Naive thymus-derived CD8-positive, alpha-beta T cell (primary cell): ENCODE measurements around the gene GEN1. TPM values are rescaled to one million over a fixed set of nuclear protein-coding genes. Genes with fewer than 3 reads are reported as not detected.

Experiments used
- ATAC-seq, 2 donors: fragments of 150-1000 bp; cut with Tn5 transposase in 1 of 2; sonication (Bioruptor Pico), chemical (Tn5 transposase) in 1 of 2; 1 replicate in 1 of 2; 2 replicates in 1 of 2; pipeline ENCODE4 v1.10.0; 2021; ENCODE audit warnings: mild to moderate bottlenecking in 2 of 2, moderate library complexity in 2 of 2
- POLR2A ChIA-PET: fragments of 350-600 bp; sonication (Branson Sonifier 250); formaldehyde crosslinking; loops from one replicate; lab custom pipeline; 2021; ENCODE audit warnings: antibody characterized with exemption; lab: Charles Lee
- DNase-seq, 10 donors: peaks; one replicate each; pipeline versions ENCODE4 v3.0.0 to v3.0.0-alpha.2; 2020 to 2022
- H3K27ac Mint-ChIP-seq, 10 donors: one replicate each; pipeline ENCODE4 v1.8.0; 2020 to 2022; ENCODE audit warnings: mild to moderate bottlenecking in 10 of 10, mixed read lengths in 10 of 10, moderate library complexity in 4 of 10, inconsistent platforms in 1 of 10
- H3K27me3 Mint-ChIP-seq, 5 donors: one replicate each; pipeline ENCODE4 v1.8.0; 2021 to 2022; ENCODE audit warnings: mixed read lengths in 5 of 5
- H3K36me3 Mint-ChIP-seq, 3 donors: one replicate each; pipeline ENCODE4 v1.8.0; 2020 to 2022; ENCODE audit warnings: mixed read lengths in 3 of 3, mild to moderate bottlenecking in 2 of 3, inconsistent platforms in 1 of 3
- H3K4me1 Mint-ChIP-seq, 4 donors: one replicate each; pipeline ENCODE4 v1.8.0; 2021 to 2022; ENCODE audit warnings: mixed read lengths in 4 of 4
- H3K4me3 Mint-ChIP-seq, 10 donors: one replicate each; pipeline ENCODE4 v1.8.0; 2020 to 2022; ENCODE audit warnings: mild to moderate bottlenecking in 10 of 10, mixed read lengths in 10 of 10, moderate library complexity in 6 of 10, inconsistent platforms in 1 of 10
- H3K9me3 Mint-ChIP-seq, 9 donors: one replicate each; pipeline ENCODE4 v1.8.0; 2020 to 2022; ENCODE audit warnings: mixed read lengths in 9 of 9, mild to moderate bottlenecking in 3 of 9, inconsistent platforms in 1 of 9, moderate library complexity in 1 of 9
- polyA plus RNA-seq, 3 donors: library from polyadenylated mRNA; unstranded; fragments of 300-500 nt; fragmentation: Illumina TruSeq; gene quantifications; one replicate each; pipeline ENCODE4 v1.2.3, GENCODE V29; 2021
- total RNA-seq, 8 experiments: library from RNA in 2 of 8; stranded (reverse) in 2 of 8; gene quantifications; one replicate each; pipeline ENCODE4 v1.2.3 and lab custom pipeline; 2021 to 2026

Gene GEN1, protein sequence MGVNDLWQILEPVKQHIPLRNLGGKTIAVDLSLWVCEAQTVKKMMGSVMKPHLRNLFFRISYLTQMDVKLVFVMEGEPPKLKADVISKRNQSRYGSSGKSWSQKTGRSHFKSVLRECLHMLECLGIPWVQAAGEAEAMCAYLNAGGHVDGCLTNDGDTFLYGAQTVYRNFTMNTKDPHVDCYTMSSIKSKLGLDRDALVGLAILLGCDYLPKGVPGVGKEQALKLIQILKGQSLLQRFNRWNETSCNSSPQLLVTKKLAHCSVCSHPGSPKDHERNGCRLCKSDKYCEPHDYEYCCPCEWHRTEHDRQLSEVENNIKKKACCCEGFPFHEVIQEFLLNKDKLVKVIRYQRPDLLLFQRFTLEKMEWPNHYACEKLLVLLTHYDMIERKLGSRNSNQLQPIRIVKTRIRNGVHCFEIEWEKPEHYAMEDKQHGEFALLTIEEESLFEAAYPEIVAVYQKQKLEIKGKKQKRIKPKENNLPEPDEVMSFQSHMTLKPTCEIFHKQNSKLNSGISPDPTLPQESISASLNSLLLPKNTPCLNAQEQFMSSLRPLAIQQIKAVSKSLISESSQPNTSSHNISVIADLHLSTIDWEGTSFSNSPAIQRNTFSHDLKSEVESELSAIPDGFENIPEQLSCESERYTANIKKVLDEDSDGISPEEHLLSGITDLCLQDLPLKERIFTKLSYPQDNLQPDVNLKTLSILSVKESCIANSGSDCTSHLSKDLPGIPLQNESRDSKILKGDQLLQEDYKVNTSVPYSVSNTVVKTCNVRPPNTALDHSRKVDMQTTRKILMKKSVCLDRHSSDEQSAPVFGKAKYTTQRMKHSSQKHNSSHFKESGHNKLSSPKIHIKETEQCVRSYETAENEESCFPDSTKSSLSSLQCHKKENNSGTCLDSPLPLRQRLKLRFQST
- 1 to 10 TPM; 7.9 to 8.2 TPM for total RNA-seq
- polyA plus RNA-seq, result 1 to 10 TPM in 2 of 3 donors, under 1 TPM in 1; 0.80 to 2.1 (median 1.2) TPM
- total RNA-seq (lab: John Stamatoyannopoulos, UW), result 5.4 to 26.6 (median 16.6) reads per million in 6 experiments

DNA sequence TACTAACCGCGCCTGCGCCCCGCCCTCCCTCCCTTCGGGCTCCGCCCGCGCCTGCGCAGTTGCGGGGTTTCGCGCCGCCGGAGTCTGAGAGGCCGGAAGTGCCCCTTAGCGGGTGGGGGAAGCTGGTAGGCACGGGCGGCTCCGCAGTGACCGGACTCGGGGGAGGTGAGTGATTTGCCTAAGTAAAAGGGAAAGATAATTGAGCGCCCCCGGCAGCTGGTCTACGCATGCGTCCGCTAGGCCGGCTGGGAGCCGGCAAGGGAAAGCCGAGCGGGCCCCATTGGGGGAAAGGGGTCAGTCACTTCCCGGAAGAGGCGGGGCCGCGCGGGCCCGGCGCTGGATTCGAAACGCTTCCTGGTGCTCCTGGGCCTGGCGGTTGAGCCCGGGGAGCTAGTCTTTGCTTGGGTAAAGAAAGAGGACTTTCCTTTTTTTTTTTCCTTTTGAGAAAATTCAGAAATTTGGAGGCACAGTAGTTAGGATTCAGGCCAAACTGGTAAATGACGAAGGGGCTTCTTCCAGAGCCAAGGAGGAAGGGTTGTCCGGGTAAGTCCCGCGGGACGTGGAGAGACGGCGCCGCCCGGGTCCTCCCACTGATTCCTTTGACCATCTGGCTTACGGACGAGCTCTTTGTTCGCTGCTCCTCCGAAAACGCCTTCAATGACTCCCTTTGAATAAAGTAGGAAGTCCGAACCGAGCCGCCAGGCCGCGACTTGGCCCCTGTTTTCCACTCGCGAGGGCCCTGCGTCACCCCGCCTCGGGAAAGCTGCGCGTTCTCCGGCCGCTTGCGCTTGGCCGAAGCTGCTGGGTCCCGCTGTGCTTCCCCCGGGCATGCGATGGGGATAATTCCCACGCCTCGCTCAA lies at the start of gene GEN1, which contains the start of gene SMC6:
Gene GEN1, plus strand, starts transcription at position 336 of the 861 bp plus-strand sequence. CDS start 5,806 bp downstream, outside the sequence.
Gene SMC6, minus strand, starts transcription at position 8 of the 861 bp plus-strand sequence. CDS start 7,864 bp downstream, outside the sequence.
- H3K36me3 Mint-ChIP-seq, result no peaks in the 10 kb centered on the region
- DNase-seq (peak; percentile 81 to 97 (median 92)), ATAC-seq (peak; percentile 83 to 85)
- H3K4me1 Mint-ChIP-seq, result peaks cover 8 to 42% (median 25%) of the 10 kb centered on the region in 4 donors
- peak within 1 kb of the TSS; percentile 88 to 99 (median 97) for H3K27ac Mint-ChIP-seq
- no peaks in the 10 kb centered on the region for H3K27me3 Mint-ChIP-seq
- H3K9me3 Mint-ChIP-seq, result no peaks in the 10 kb centered on the region
- peak within 1 kb of the TSS; percentile 88 to 95 (median 91) for H3K4me3 Mint-ChIP-seq
- POLR2A ChIA-PET, result interaction anchor here (1.0 kb wide), 1 partner anchor 806 kb away, joined by 3 read pairs; the partner anchor contains the start of gene RDH14

DNA sequence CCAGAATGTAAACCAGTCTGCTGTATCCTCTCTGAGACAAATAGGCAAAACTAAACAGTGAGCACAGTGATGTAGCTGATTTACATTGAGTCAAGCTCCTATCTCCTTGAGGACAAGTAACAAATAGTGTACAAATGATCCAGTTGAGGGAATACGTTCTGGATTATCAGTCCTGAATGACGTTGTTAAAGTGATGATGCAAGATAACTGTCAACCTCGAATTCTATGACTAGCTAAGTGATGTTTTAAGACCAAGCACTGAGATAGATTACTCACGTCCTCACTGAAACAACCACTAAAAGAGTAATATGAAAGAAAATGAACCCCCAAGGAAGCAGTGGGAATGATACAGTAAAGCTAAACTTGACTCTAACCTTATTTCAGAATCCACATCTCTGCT lies 47.1 kb upstream of the GEN1 start:
- peaks cover 0 to 46% (median 5%) of the 10 kb centered on the region in 3 donors for H3K36me3 Mint-ChIP-seq

DNA sequence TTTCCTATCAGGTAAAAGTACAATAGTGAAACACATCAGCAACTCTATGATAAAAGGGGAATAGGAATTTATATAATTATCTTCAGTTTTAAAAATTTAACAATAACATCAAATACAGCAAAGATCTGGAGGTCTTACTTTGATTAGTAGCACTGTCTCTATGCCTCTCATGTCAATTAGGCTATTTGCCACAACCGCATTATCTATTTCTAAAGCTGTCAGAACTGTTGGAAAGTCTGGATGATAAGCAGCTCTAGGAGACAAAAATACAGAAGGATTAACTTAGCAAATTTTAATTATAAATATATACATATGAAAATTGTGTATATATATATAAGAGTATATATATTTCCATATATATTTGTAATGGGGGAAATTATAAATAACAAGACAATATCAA lies 45.4 kb upstream of the GEN1 start:
- Mint-ChIP-seq H3K9me3 (no peaks in the 10 kb centered on the region), H3K36me3 (peaks cover under 1 to 48% (median 13%) of the 10 kb centered on the region in 3 donors), H3K4me1 (no peaks in the 10 kb centered on the region), H3K27ac (no peak overlapping the region), H3K4me3 (no peak overlapping the region), H3K27me3 (no peaks in the 10 kb centered on the region)
- DNase-seq (no peak), ATAC-seq (no peak)
- POLR2A ChIA-PET, result no interaction called here

More for the DNA sequence above, 47.1 kb upstream of the GEN1 start:
- no peaks in the 10 kb centered on the region for H3K4me1 Mint-ChIP-seq
- H3K27ac Mint-ChIP-seq, result no peak overlapping the region
- no peak overlapping the region for H3K4me3 Mint-ChIP-seq
- no peaks in the 10 kb centered on the region for H3K27me3 Mint-ChIP-seq
- ATAC-seq (no peak), DNase-seq (no peak)
- no peaks in the 10 kb centered on the region for H3K9me3 Mint-ChIP-seq
- POLR2A ChIA-PET, result no interaction called here

DNA sequence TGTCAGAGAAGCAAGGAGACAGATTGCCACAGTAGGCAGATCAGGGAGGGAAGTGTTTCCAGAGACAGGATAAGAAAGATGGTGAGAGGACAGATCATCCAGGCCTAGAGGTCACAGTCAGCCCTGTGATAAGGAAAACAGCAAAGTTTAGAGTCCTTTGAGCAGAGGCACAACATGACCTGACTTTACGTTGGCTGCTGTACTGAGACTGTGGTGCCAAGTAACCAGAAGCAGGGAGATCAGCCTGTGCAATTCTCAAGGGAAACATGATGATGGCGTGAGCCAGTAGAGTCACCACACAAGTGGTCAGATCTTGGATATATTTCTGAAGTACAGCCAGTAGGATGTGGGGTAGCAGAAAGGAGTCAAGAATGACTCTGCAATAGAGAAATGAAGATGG lies 44.0 kb upstream of the GEN1 start:
- POLR2A ChIA-PET, result no interaction called here

DNA sequence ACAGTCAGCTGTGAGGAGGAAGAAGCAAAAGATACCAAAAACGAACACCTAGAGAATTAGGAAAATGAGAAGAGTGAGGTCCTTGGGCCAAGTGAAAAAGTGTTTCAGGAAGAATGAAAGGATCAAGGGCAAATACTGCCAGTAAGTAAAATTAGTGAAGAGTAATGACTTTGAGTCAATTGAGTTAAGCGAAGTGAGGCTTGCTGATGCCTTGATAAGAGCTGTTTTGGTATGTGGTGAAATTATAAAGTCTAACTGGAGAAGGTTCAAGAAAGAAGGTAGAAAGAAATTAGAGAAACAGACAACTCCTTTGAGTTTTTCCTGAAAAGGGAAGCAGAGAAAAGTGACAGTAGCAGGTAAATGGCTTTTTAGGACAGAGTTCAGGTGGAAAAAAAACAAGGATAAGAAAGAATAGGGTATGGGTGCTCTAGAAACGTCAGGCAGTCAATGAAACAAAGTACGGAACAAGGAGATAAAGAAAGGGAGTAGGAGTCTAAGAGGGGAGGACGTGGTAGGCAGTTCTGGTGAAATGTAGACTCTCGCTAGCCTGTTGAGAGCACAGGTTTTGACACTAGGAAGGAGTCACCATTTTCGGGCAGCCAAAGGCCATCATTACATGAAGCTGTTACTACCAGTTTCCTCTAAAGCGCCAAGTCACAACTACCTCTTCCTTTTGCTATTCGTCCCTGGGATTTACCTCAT lies 43.2 kb upstream of the GEN1 start:
- Mint-ChIP-seq H3K27ac (no peak overlapping the region), H3K9me3 (no peaks in the 10 kb centered on the region), H3K4me1 (no peaks in the 10 kb centered on the region), H3K4me3 (no peak overlapping the region), H3K36me3 (peaks cover 5 to 52% (median 22%) of the 10 kb centered on the region in 3 donors), H3K27me3 (no peaks in the 10 kb centered on the region)
- ATAC-seq, result no peak
- DNase-seq, result no peak
- POLR2A ChIA-PET, result no interaction called here

More for the DNA sequence above, 44.0 kb upstream of the GEN1 start:
- ATAC-seq (no peak), DNase-seq (no peak)
- Mint-ChIP-seq H3K9me3 (no peaks in the 10 kb centered on the region), H3K4me3 (no peak overlapping the region), H3K27me3 (no peaks in the 10 kb centered on the region), H3K4me1 (no peaks in the 10 kb centered on the region), H3K36me3 (peaks cover 5 to 53% (median 22%) of the 10 kb centered on the region in 3 donors), H3K27ac (no peak overlapping the region)

DNA sequence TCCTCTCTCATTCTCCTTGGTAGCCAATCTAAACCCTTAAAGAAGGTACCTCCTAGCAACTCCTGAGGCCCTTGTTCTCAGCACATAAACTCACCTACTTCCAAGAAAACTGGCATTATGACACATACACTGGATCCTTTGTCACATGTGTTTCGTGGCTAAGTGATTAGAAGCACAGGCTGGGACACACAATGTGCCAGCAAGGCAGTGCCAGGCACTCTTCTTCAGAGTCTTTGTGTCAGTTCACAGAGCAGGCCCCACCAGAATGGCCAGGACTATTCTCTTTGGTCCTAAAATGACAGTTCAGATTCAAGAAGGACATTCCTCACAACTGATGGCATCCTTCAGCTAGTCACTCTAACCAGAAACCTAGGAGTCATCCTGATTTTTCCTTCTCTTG lies 40.6 kb upstream of the GEN1 start:
- H3K36me3 Mint-ChIP-seq, result peaks cover 6 to 49% (median 26%) of the 10 kb centered on the region in 3 donors
- H3K27me3 Mint-ChIP-seq, result no peaks in the 10 kb centered on the region
- no peak overlapping the region for H3K4me3 Mint-ChIP-seq
- DNase-seq (no peak), ATAC-seq (no peak)
- no peaks in the 10 kb centered on the region for H3K4me1 Mint-ChIP-seq
- H3K27ac Mint-ChIP-seq, result no peak overlapping the region
- POLR2A ChIA-PET, result no interaction called here
- H3K9me3 Mint-ChIP-seq, result no peaks in the 10 kb centered on the region

DNA sequence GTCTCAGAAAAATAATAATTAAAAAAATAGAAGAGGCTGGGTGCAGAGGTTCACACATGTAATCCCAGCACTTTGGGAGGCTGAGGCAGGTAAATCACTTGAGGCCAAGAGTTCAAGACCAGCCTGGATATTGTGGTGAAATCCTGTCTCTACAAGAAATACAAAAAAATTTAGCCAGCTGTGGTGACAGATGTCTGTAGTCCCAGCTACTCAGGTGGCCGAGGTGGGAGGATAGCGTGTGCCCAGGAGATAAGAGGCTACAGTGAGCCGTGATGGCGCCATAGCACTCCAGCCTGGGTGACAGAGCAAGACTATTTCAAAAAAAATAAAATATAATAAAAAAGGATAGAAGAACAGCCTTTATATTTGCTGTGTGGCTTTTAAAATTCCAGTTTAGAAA lies 36.3 kb upstream of the GEN1 start:
- DNase-seq, result no peak
- Mint-ChIP-seq H3K4me1 (no peaks in the 10 kb centered on the region), H3K36me3 (peaks cover 8 to 63% (median 20%) of the 10 kb centered on the region in 3 donors), H3K27ac (no peak overlapping the region), H3K9me3 (no peaks in the 10 kb centered on the region), H3K27me3 (no peaks in the 10 kb centered on the region), H3K4me3 (no peak overlapping the region)
- ATAC-seq, result no peak
- POLR2A ChIA-PET, result no interaction called here

DNA sequence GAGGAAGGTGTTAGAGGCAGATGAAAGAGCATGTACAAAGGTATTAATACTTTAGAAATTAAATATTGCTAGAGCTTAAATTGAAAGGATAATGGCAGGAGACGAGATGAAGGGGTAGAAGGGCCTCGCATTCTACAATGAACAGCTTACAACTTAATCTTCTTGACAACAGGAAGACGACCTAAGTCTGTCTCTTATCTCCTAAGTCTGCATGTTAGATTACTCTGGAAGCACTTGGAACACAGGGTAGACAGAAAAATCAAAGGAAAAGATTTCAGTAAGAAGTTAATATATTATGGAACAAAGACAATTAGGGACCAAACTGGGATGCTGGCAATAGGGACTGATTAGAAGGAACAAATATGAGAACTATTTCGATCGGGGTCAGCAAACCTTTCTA lies 35.2 kb upstream of the GEN1 start:
- Mint-ChIP-seq H3K27me3 (no peaks in the 10 kb centered on the region), H3K4me1 (no peaks in the 10 kb centered on the region), H3K36me3 (peaks cover 6 to 53% (median 15%) of the 10 kb centered on the region in 3 donors), H3K4me3 (no peak overlapping the region), H3K9me3 (no peaks in the 10 kb centered on the region), H3K27ac (no peak overlapping the region)
- DNase-seq (no peak), ATAC-seq (no peak)
- POLR2A ChIA-PET, result interaction anchor here (0.6 kb wide), 1 partner anchor 32 kb away, joined by 4 read pairs; no protein-coding TSS in a partner anchor

DNA sequence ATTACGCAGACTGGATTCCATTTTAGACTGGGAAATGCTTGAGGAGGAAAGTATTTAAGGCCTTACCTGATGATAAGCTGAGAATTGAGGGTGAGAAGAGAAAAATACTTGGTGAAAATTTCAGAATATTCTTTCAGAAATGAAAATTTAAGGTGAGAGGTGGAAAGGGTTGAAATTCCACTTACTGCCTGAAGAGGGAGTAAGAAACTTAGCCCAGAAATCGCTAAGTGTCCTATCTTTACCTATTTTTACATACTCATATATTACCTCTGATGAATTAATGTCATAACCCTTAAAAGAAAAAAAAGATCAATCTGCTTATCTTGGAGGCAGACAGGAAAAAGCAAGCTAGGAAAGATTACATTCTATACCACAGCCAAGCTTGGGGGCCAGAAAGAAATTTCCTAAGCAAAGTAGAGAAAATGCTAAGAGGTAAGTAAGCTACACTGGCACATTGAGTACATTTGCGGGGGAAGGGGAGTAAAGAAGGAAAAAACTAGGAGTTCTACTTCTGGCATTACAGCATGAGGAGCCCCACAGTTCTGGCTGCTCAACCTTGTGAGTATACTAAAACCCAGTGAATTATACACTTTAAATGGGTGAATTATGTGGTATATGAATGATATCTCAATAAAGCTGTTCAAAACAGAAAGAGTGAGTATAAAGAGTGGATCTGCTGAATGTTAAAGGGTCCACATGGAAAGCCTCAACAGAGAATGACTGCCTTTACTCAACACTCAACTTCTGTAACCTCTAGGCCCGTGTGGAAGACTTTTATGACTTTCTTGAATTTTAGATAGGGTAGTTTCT lies 34.2 kb upstream of the GEN1 start:
- Mint-ChIP-seq H3K36me3 (peaks cover 3 to 47% (median 10%) of the 10 kb centered on the region in 3 donors), H3K27me3 (no peaks in the 10 kb centered on the region), H3K27ac (peak overlapping the region in 3 of 10 donors; percentile 10 to 16 (median 13)), H3K9me3 (no peaks in the 10 kb centered on the region), H3K4me1 (no peaks in the 10 kb centered on the region), H3K4me3 (no peak overlapping the region)
- POLR2A ChIA-PET, result interaction anchor here (0.6 kb wide), 1 partner anchor 31 kb away, joined by 4 read pairs; no protein-coding TSS in a partner anchor
- ATAC-seq (no peak), DNase-seq (peak in 3 of 10 donors; percentile 10 to 24 (median 16))

DNA sequence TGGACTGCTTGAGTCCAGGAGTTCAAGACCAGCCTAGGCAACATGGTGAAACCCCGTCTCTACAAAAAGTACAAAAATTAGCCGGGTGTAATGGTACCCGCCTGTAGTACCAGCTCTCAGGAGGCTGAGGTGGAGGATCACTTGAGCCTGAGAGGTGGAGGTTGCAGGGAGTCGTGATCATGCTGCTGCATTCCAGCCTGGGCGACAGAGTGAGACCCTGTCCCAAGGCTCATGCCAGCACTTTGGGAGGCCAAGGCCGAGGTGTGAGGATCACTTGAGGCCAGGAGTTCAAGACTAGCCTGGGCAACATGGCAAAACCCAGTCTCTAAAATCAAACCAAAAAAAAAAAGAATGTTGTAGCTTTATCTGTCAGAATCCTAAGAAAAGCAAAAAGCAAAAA lies 25.7 kb upstream of the GEN1 start:
- peaks cover 7 to 49% (median 15%) of the 10 kb centered on the region in 3 donors for H3K36me3 Mint-ChIP-seq
- DNase-seq, result no peak
- POLR2A ChIA-PET, result no interaction called here
- H3K4me1 Mint-ChIP-seq, result no peaks in the 10 kb centered on the region
- H3K4me3 Mint-ChIP-seq, result no peak overlapping the region
- H3K9me3 Mint-ChIP-seq, result no peaks in the 10 kb centered on the region
- H3K27ac Mint-ChIP-seq, result no peak overlapping the region
- no peak for ATAC-seq
- no peaks in the 10 kb centered on the region for H3K27me3 Mint-ChIP-seq

DNA sequence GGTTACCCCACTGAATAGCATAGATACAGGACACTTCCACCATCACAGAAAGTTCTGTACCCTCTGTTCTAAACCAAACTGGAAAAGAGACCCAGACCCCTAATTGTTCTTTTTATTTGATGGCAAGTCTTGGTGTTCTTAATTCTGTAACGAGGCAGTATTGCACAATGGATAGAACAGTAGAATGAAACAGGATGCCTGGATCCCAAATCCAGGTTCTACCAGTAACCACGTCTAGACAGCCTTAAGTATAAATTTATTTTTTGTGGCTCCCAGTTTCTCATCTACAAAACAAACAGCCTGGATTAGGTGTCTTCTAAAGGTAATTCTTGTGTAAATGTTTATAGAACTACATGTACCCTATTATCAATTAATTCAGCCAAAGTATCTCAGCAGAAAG lies 24.1 kb upstream of the GEN1 start:
- Mint-ChIP-seq H3K27me3 (no peaks in the 10 kb centered on the region), H3K27ac (no peak overlapping the region), H3K36me3 (peaks cover 7 to 56% (median 15%) of the 10 kb centered on the region in 3 donors), H3K4me3 (no peak overlapping the region), H3K4me1 (no peaks in the 10 kb centered on the region), H3K9me3 (no peaks in the 10 kb centered on the region)
- DNase-seq, result no peak
- ATAC-seq, result no peak
- POLR2A ChIA-PET, result no interaction called here
